IMR-90 (cell line): ENCODE results near the gene NEUROD1.

ENCODE experiments used
- CEBPB ChIP-seq: IDR thresholded peaks from 2 replicates; pipeline ENCODE4 v1.6.1; 2012; ENCODE audit warnings: low read depth, low read length, improper control_type of control experiment
- CTCF ChIP-seq: conservative IDR thresholded peaks from 2 replicates; pipeline ENCODE4 v1.5.1; 2012; ENCODE audit warnings: mild to moderate bottlenecking, low read depth, low read length, improper control_type of control experiment
- MAFK ChIP-seq: IDR thresholded peaks from 2 replicates; pipeline ENCODE4 v1.6.1; 2012; ENCODE audit warnings: low read depth, low read length, improper control_type of control experiment
- POLR2A ChIP-seq: IDR thresholded peaks from 2 replicates; pipeline ENCODE4 v1.6.1; 2012; ENCODE audit warnings: mild to moderate bottlenecking, low read depth, low read length
- RAD21 ChIP-seq: IDR thresholded peaks from 2 replicates; pipeline ENCODE4 v1.6.1; 2012; ENCODE audit warnings: low read length, improper control_type of control experiment
- RFX5 ChIP-seq: IDR thresholded peaks from 2 replicates; pipeline ENCODE4 v1.8.0; 2012; ENCODE audit warnings: low read depth, mild to moderate bottlenecking, low read length, moderate library complexity
- SMC3 ChIP-seq: fragments of 150-350 bp; IDR thresholded peaks from 2 replicates; pipeline ENCODE4 v1.6.1; 2016; ENCODE audit warnings: low read depth, mild to moderate bottlenecking, antibody characterized with exemption, low read length, moderate library complexity
- USF2 ChIP-seq: fragments of 150-350 bp; IDR thresholded peaks from 2 replicates; pipeline ENCODE4 v1.6.1; 2017; ENCODE audit warnings: mild to moderate bottlenecking, antibody characterized with exemption, low read length, low read depth

DNA sequence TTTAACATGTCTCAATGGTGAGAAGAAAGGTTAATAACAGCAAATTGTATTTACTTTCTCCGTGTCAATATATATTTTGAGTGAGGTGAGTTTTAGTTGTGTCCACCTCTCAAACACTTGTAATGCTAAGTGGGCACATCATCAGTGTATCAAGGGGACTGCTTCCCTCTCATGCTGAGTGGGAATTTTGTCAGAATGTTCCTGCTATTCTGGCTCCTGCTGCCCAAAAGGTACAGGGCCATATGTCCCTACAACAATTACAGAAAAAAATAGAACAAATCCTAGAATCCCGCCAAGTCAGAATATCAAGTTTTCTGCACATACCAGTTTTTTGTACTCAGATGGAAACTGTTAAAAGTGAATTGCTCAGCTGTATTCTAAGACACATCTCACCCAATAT is 18.0 kb downstream of the NEUROD1 start:
- TF ChIP-seq CTCF (no peak), POLR2A (no peak), RFX5 (no peak), MAFK (no peak), CEBPB (no peak), USF2 (no peak), SMC3 (no peak), RAD21 (no peak)
